Smooth muscle cell (in vitro differentiated cells): ENCODE measurements around the gene PTGES. TPM values are rescaled to one million over a fixed set of nuclear protein-coding genes. Genes with fewer than 3 reads are reported as not detected.

Source experiments
- DNase-seq: peaks from one replicate; lab custom pipeline; 2025; ENCODE audit not compliant: unreplicated experiment; lab: John Stamatoyannopoulos, UW
- H2AFZ ChIP-seq: fragments of 200-600 bp; sonication (generic); 2 replicates; pipeline ENCODE4 v1.6.0; 2016; ENCODE audit warnings: antibody characterized with exemption, low read depth, mild to moderate bottlenecking
- H3F3A ChIP-seq: fragments of 200-600 bp; sonication (generic); 2 replicates; pipeline ENCODE4 v1.6.0; 2017; ENCODE audit warnings: antibody characterized with exemption, low read depth
- H3K27ac ChIP-seq: fragments of 200-600 bp; sonication (generic); 2 replicates; pipeline ENCODE4 v1.5.1; 2016; ENCODE audit warnings: low read depth, mild to moderate bottlenecking
- H3K27me3 ChIP-seq: fragments of 200-600 bp; sonication (generic); 2 replicates; pipeline ENCODE4 v1.6.1; 2016; ENCODE audit warnings: low read depth, mild to moderate bottlenecking
- H3K36me3 ChIP-seq: fragments of 200-600 bp; sonication (generic); 2 replicates; pipeline ENCODE4 v1.5.1; 2016; ENCODE audit warnings: low read depth
- H3K4me1 ChIP-seq: fragments of 200-600 bp; sonication (generic); 2 replicates; pipeline ENCODE4 v1.5.1; 2016; ENCODE audit warnings: low read depth
- H3K4me2 ChIP-seq: fragments of 200-600 bp; sonication (generic); 2 replicates; pipeline ENCODE4 v1.6.0; 2016; ENCODE audit warnings: mild to moderate bottlenecking
- H3K4me3 ChIP-seq: fragments of 200-600 bp; sonication (generic); 2 replicates; pipeline ENCODE4 v1.5.1; 2016; ENCODE audit warnings: mild to moderate bottlenecking
- H3K79me2 ChIP-seq: fragments of 200-600 bp; sonication (generic); 2 replicates; pipeline ENCODE4 v1.6.0; 2016; ENCODE audit warnings: low read depth, mild to moderate bottlenecking
- H3K9ac ChIP-seq: fragments of 200-600 bp; sonication (generic); 2 replicates; pipeline ENCODE4 v1.6.0; 2016; ENCODE audit warnings: low read depth
- H3K9me3 ChIP-seq: fragments of 200-600 bp; sonication (generic); replicated peaks from 2 replicates; pipeline ENCODE4 v1.5.1; 2016; ENCODE audit warnings: low read depth
- H4K20me1 ChIP-seq: fragments of 200-600 bp; sonication (generic); 2 replicates; pipeline ENCODE4 v1.6.0; 2016; ENCODE audit warnings: low read depth
- WGBS: methylation state at CpG from one replicate; pipeline ENCODE4 v1.1.7; 2016; ENCODE audit warnings: low lambda C conversion rate; 5-methylcytosine and 5-hydroxymethylcytosine counted together
- polyA plus RNA-seq: library from polyadenylated mRNA; unstranded; fragments of >200 nt; fragmentation: Nextera tagmentation; extraction: Ambion mirVana; gene quantifications from 2 replicates; pipeline ENCODE4 v1.2.1, GENCODE V29; 2016
- total RNA-seq: library from RNA; depleted of rRNA; stranded (reverse); fragments of >200 nt; gene quantifications from 2 replicates; pipeline ENCODE4 v1.2.3, GENCODE V29; 2014
- TF ChIP-seq, protein P1 (sequence below): fragments of 200-600 bp; sonication (generic); IDR thresholded peaks from 2 replicates; pipeline ENCODE4 v1.5.1; 2017; ENCODE audit warnings: borderline replicate concordance, mild to moderate bottlenecking, antibody characterized with exemption; ENCODE audit not compliant: insufficient read depth, poor library complexity, severe bottlenecking

Gene PTGES
- total and polyA plus RNA-seq, 2 experiments from 2014 or later = 49.5 to 69.6 TPM

DNA sequence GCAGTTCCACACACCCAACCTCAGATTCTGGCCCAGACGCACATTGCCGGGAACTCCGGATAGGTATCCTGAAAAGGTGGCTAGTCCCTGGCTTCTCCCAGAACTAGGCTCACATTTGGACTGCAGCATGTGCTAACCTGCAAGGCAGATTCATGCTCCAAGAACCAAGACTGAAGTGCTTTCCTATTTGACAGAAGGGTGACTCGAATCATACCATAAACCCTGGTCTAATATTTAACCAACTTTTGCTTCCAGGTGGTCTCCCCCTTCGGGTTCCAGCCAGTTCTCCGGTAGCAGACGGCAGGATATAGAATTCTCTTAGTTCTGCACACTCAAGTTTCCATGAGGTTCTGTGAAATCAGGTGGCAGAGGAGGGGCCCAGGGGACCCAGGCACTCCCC, 7.6 kb downstream of the PTGES start:
- Histone ChIP-seq H3K4me2 (no peak overlapping the region), H3K27ac (no peak overlapping the region), H4K20me1 (no peaks in the 10 kb centered on the region), H3K9me3 (no peaks in the 10 kb centered on the region), H3K9ac (no peak overlapping the region), H3F3A (peaks cover 9% of the 10 kb centered on the region), H3K27me3 (no peaks in the 10 kb centered on the region), H3K4me3 (no peak overlapping the region), H3K36me3 (no peaks in the 10 kb centered on the region), H3K79me2 (no peaks in the 10 kb centered on the region), H3K4me1 (peaks cover 5% of the 10 kb centered on the region), H2AFZ (no peak overlapping the region)
- no peak for DNase-seq
- 93% methylated on average over 7 of the region's 7 CpGs for WGBS
- TF ChIP-seq, protein P1, sequence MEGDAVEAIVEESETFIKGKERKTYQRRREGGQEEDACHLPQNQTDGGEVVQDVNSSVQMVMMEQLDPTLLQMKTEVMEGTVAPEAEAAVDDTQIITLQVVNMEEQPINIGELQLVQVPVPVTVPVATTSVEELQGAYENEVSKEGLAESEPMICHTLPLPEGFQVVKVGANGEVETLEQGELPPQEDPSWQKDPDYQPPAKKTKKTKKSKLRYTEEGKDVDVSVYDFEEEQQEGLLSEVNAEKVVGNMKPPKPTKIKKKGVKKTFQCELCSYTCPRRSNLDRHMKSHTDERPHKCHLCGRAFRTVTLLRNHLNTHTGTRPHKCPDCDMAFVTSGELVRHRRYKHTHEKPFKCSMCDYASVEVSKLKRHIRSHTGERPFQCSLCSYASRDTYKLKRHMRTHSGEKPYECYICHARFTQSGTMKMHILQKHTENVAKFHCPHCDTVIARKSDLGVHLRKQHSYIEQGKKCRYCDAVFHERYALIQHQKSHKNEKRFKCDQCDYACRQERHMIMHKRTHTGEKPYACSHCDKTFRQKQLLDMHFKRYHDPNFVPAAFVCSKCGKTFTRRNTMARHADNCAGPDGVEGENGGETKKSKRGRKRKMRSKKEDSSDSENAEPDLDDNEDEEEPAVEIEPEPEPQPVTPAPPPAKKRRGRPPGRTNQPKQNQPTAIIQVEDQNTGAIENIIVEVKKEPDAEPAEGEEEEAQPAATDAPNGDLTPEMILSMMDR = no peak

DNA sequence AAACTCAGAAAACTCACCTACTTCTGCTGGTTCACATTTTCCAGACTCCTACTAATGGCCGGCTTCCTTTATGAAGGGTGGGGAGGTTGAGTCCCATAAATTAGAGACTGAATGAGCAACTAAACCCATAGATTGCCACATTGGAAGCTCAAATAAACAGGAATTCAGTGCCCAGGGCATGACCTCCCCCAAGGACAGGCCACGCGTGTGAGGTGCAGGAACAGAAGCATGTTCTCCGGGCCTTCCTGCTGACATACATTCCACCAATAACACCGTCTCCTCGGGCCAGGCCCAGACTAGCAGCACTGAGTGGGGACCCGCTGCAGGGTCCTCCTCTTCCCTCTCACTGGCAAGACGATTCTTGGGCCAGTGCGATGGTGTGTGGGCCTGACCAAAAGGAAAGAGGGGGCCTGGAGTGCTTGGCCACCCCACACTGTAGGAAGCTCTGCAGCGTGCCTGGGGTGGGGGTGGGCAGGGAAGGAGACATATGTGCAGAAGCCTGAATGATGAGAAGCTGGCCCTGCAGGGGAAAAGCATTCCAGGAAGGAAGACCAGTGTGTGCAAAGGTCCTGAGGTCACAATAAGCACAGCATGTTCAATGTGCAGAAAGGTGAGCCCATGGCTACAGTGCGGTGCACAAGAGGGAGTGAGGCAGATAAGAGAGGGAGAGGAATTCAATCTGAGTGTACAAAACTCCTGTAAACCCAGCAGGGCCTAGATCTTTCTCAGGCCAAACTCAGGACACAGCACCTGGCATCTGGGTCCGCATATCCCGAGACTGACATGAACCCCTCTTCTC, 12.0 kb downstream of the PTGES start:
- DNase-seq = no peak
- Histone ChIP-seq H2AFZ (no peak overlapping the region), H3K36me3 (no peaks in the 10 kb centered on the region), H3K4me3 (no peak overlapping the region), H3F3A (no peaks in the 10 kb centered on the region), H3K27ac (no peak overlapping the region), H3K27me3 (no peaks in the 10 kb centered on the region), H3K4me1 (peaks cover 8% of the 10 kb centered on the region), H4K20me1 (no peaks in the 10 kb centered on the region), H3K9ac (no peak overlapping the region), H3K4me2 (no peak overlapping the region), H3K79me2 (no peaks in the 10 kb centered on the region), H3K9me3 (no peaks in the 10 kb centered on the region)
- TF ChIP-seq, protein P1 = no peak
- 95% methylated on average over 13 of the region's 13 CpGs for WGBS

DNA sequence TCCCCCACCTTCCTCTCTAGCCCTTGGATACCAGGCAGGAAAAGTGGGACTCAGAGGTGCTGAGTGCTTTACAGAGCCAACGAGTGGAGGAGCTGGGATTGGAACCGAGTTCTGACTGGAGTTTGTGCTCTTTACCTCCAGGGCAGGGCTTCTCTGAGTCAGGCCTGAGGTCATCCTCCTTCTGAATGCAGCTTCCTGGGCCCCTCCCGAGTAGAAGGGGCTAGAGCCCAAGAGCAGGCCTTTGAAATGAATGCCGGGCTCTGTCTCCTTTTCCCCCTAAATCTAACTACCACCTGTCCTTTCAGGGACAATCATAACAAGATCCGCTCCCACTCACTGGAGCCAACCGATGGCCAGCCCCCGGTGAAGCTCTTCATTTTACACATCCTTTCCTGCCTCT, 12.7 kb downstream of the PTGES start:
- WGBS = 76% methylated on average over 7 of the region's 7 CpGs
- Histone ChIP-seq H2AFZ (no peak overlapping the region), H3K9me3 (no peaks in the 10 kb centered on the region), H3K4me1 (peaks cover 8% of the 10 kb centered on the region), H3K27ac (no peak overlapping the region), H3K27me3 (no peaks in the 10 kb centered on the region), H3K9ac (no peak overlapping the region), H3K4me3 (no peak overlapping the region), H3F3A (no peaks in the 10 kb centered on the region), H4K20me1 (no peaks in the 10 kb centered on the region), H3K36me3 (no peaks in the 10 kb centered on the region), H3K79me2 (no peaks in the 10 kb centered on the region), H3K4me2 (no peak overlapping the region)
- TF ChIP-seq, protein P1 = no peak
- DNase-seq = no peak

DNA sequence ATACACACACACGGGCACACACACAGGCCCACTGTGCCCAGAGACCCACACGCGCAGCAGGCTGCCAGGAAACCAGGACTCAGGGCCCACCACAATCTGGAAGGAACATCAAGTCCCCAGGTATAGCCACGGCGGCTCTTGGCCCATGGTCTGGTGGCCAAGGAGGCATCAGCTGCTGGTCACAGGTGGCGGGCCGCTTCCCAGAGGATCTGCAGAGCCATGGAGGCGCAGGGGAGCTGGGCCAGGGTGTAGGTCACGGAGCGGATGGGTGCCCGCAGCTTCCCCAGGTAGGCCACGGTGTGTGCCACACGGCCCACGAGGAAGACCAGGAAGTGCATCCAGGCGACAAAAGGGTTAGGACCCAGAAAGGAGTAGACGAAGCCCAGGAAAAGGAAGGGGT, 13.4 kb downstream of the PTGES start:
- TF ChIP-seq, protein P1 = no peak
- Histone ChIP-seq H3F3A (no peaks in the 10 kb centered on the region), H3K27ac (no peak overlapping the region), H4K20me1 (no peaks in the 10 kb centered on the region), H3K27me3 (no peaks in the 10 kb centered on the region), H3K36me3 (no peaks in the 10 kb centered on the region), H3K4me2 (no peak overlapping the region), H3K9me3 (no peaks in the 10 kb centered on the region), H2AFZ (no peak overlapping the region), H3K79me2 (no peaks in the 10 kb centered on the region), H3K9ac (no peak overlapping the region), H3K4me1 (peaks cover 8% of the 10 kb centered on the region), H3K4me3 (no peak overlapping the region)
- DNase-seq = no peak
- 96% methylated on average over 16 of the region's 16 CpGs for WGBS
